GM19193 (cell line): ENCODE data around the gene XRCC3.

Experiments used
- POLR2A ChIP-seq: IDR thresholded peaks from 4 replicates; pipeline ENCODE4 v1.6.1; 2011; ENCODE audit not compliant: insufficient read depth, insufficient read length; ENCODE audit errors: extremely low read depth

The XRCC3 gene

DNA sequence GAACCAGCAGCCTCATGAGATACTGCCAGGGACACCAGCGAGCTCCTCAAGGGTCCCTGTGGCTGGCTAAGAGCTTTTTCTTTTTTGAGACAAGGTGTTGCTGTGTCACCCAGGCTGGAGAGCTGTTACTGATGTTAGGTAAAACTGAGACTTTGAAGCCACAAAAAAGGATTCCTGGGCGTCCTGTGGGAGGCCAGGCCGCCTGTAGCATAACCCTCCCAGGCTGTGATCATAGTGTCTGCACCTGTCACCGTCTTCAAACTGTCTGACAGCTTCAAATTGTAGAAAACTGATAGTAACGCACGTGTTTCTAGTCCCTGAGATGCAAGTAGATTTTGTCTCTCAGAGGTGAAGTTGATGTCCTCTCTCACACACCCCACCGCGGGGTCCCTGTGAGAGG, 4.5 kb upstream of the XRCC3 start:
- no peak for TF ChIP-seq POLR2A

GRCh38 chr14:103718572-103718971, 3.3 kb upstream of the XRCC3 start:
- TF ChIP-seq POLR2A = no peak

GRCh38 chr14:103716899-103717411, 1.7 kb upstream of the XRCC3 start:
- TF ChIP-seq POLR2A = no peak

DNA sequence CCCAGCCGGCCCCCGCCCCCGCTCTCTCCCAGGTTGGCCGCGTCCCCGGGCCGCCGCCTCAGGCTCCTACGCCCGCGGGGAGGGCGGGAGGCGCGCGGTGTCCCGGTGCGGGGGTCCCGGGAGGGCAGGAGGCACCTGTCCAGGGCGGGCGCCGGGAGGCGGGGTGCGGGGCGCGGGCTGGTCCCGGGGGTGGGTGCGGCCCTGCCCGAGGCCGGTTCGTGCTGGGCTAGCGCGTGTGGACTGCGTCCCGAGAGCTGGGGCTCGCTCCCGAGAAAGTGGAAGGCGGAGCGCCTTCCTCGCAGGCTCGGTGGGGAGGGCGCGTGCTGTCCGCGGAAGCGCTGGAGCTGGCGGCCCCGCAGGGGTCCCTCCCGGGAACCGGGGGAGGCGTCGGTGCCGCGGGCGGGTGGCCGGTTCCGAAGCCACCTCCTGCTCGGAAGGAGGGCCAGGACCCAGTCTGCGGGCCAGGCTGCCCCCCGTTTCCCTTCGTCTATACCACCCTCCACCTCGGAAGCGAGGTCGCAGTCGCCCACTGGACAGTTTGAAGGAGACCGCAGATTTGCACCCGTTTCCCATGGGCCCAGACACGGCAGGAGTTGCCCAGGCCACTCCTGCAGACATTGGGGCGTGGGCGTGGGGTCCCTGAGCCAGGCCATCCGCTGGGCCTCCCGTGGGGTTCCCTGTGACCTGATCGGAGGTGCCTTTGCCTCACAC, 995 bp upstream of the XRCC3 start:
- TF ChIP-seq POLR2A = no peak

DNA sequence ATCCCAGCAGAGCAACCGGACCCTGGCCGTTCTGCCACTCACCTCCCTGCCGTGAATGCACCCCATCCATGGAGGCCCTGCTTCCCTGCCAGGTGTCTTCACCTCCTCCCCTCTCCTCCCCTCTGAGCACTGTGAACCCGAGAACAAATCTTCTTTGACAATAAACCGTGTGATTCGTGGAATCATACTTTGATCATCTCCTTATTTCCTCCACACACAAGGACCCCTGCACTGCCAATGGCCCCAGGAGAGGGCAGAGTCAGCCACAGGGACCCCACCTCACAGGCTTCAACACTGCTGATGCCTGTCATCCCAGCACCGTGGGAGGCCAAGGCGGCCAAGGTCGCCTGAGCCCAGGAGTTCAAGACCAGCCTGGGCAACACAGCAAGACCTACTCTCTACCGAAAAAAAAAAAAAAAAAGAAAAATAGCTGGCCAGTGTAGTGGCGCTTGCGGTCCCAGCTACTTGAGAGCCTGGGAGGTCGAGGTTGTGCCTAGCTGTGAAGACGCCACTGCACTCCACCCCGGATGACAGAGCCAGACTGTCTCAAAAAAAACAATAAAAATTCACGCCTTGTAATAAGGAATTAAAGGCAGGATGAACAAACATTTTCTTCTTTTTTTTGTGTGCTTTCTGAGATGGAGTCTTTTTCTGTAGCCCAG, 1.1 kb downstream of the XRCC3 start:
- TF ChIP-seq POLR2A = no peak

DNA sequence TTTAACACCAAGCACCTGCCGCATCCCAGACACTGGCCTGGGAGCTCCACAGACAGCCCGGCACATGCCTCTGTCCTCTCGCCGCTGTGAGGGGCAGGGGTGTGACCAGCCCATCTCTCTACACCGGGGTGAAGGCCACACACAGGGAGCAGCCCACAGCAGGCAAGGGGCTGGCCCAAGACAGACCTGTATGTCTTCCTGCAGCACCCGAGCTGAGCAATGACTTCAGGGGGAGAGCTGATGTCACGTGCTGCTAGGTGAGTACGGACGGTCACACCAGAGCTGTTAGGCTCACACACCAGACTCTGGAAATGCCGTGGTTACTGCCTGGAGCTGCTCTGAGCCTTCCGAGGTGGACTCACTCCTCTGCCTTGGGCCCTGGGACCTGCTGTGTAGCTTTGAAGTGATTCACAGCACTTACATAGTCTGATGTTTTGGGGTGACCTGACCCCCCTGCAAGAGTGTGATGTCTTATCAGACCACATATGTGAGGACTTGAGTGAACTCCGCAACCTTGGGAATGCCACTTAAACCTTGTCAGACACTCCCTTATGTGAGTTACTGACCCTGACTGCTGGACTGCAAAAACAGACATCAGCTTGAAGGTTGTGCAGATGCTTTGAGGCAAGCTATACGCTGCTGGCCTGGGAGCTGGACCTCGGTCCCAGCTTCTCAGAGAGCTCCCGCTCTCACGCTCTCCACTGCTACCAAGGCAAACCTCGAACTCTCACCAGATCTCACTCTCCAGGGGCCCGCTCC, 1.8 kb downstream of the XRCC3 start:
- no peak for TF ChIP-seq POLR2A

DNA sequence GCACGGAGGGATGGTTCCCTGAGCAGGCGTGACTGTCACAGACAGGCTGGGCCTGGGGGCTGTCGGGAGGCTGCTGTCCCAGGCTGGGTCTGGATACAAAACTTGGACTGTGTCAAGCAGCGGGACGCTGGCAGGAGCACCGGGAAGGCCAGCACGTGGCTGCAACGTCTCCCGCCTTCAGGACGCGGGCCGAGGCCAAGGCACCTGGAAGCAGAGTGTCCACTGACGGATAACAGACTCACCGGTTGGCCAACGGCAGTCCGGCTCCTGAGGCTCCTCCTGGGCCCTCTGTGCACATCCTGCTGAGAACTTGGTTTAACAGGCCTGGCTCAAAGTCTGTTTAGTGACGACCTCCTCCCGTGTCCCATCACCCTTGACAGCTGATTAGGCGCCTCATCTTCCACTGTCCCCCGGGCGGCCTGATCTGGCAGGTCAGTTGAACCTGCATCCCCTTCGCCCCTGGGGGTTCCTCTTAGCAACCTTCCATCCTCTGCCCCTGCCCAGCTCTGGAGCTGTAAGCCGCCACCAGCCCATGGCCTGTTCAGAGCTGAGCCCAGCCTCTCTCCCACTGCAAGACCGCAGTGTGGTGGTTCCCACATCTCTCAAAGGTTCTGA, 2.5 kb downstream of the XRCC3 start:
- TF ChIP-seq POLR2A = no peak

- no peak for TF ChIP-seq POLR2A
Measured at GRCh38 chr14:103711516-103712431, 3.5 kb downstream of the XRCC3 start.

DNA sequence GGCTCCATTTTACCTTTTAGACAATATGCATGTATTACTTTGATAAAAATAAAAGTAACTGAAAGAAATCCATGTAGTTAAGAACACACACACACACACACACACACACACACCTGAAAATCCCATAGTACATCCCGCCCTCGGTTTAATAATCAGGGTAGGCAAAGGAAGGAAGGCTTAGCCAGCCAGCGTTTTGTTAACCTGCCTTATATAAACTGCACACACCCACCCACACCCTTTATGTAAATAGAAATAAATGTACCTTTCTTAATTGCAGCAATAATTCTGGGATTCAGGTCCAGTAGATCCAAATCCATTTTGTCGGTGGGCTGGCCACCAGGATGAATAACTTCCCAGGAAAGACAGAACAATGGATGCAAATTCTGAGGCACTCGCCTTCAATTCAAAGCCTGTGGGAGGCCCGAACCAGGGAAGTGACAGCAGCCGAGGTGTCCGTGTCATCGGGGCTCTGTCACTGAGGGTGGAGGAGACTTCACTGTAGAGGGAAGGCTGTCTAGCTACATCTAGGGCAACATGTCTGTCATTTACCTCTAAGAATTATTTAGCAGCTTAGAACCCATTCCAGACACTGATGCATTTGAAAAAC, 4.4 kb downstream of the XRCC3 start:
- TF ChIP-seq POLR2A = no peak

DNA sequence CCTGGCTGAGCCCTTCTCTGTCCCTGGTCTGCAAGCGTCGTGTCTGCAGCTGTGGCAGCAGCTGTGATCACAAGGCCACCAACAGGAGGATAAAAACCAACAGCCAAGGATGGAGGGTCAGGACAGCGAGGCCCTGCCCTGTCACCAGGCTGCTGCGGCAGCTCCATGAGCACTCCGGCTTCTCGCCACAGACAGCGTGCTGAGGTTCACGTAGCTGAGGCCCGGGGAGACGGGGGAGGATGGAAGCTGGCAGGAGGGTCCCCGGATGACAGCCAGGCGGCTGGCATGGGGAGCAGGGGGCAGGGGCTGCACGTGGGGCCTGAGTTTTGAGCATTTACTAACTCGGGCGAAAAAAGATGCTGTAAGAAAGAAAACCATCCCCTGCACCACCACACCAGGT, 5.4 kb downstream of the XRCC3 start:
- TF ChIP-seq POLR2A = no peak

DNA sequence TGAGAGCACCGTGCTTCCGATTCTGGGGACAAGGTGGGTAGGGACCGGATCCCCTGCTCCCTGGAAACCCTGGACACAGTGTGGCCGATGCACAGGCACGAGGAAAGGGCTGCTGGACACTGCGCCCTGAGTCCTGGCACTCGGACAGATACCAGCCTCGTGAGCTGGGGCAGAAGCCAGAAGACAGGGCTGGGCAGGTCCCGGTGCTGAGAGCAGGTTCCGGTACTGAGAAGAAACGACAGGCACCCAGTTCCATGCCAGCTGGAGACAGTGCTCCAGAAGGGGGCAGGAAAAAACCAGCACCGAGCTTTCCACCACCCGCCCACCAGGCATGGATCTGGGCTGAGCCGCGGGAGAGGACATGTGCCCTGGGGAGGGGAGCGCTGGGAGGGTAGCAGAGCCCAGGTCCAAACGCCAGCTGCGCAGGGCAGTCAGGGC, 6.5 kb downstream of the XRCC3 start:
- no peak for TF ChIP-seq POLR2A

- TF ChIP-seq POLR2A = no peak
Measured at GRCh38 chr14:103707329-103708263, 7.7 kb downstream of the XRCC3 start.
